Type B pancreatic cell (in vitro differentiated cells): Measurements from ENCODE around the gene GSS. TPM values are rescaled to one million over a fixed set of nuclear protein-coding genes. Genes with fewer than 3 reads are reported as not detected.

Source experiments
- DNase-seq: peaks from one replicate; pipeline ENCODE4 v3.0.0; 2021; ENCODE audit warnings: mixed read lengths; ENCODE audit not compliant: unreplicated experiment; ENCODE audit errors: extremely low spot score
- H3K27ac Mint-ChIP-seq: 2 replicates; pipeline ENCODE4 v1.8.0; 2021; ENCODE audit warnings: mild to moderate bottlenecking, mixed read lengths
- H3K27me3 Mint-ChIP-seq: 2 replicates; pipeline ENCODE4 v1.8.0; 2021; ENCODE audit warnings: mixed read lengths
- H3K36me3 Mint-ChIP-seq: 2 replicates; pipeline ENCODE4 v1.8.0; 2021; ENCODE audit warnings: mixed read lengths
- H3K4me1 Mint-ChIP-seq: one replicate; pipeline ENCODE4 v1.8.0; 2021; ENCODE audit warnings: mixed read lengths; ENCODE audit not compliant: unreplicated experiment
- H3K4me3 Mint-ChIP-seq: 2 replicates; pipeline ENCODE4 v1.8.0; 2021; ENCODE audit warnings: mild to moderate bottlenecking, mixed read lengths
- H3K9me3 Mint-ChIP-seq: 2 replicates; pipeline ENCODE4 v1.8.0; 2021; ENCODE audit warnings: mixed read lengths
- total RNA-seq: library from RNA; stranded (reverse); gene quantifications from 2 replicates; pipeline ENCODE4 v1.2.1, GENCODE V29; 2021; ENCODE audit warnings: low replicate concordance
- TF ChIP-seq, protein P1 (sequence below): fragments of 200-600 bp; sonication (generic); conservative IDR thresholded peaks from 2 replicates; pipeline ENCODE4 v1.5.0; 2021; ENCODE audit warnings: antibody characterized with exemption, mild to moderate bottlenecking

Gene GSS
- total RNA-seq, 1 donor from 2014 or later, result 66.4 TPM

DNA sequence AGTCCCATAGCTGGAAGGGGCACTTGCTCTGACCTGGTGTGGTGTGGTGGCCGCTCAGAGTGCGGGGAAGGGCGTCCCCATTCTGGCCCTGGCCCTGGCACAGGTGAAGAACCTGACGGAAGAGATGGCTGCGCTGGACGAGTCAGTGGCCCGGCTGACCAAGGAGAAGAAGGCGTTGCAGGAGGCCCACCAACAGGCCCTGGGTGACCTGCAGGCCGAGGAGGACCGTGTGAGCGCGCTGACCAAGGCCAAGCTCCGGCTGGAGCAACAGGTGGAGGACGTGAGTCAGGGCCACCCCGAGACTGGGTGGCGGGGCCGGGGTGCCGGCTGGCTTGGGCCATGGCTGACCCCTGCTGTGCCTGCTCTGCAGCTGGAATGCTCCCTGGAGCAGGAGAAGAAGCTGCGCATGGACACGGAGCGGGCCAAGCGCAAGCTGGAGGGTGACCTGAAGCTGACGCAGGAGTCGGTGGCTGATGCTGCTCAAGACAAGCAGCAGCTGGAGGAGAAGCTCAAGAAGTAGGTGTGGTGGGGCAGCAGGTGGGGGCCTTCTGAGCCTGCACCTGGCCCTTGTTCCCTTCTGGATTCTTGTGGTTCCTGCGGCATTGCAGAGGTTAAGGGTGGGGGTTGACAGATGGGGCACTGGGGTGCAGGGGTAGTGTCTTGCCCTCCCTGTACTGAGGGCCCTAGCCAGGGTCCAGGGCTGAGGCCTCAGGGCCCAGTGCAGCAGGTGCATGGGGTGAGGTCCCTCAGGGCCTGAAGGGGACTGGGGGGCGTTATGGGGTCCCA, 40.8 kb upstream of the GSS start:
- H3K27me3 Mint-ChIP-seq, result no peaks in the 10 kb centered on the region
- peak overlapping the region; percentile 56 for H3K27ac Mint-ChIP-seq
- peaks cover 28% of the 10 kb centered on the region for H3K36me3 Mint-ChIP-seq
- no peaks in the 10 kb centered on the region for H3K9me3 Mint-ChIP-seq
- DNase-seq, result no peak
- no peak overlapping the region for H3K4me3 Mint-ChIP-seq
- TF ChIP-seq, protein P1, sequence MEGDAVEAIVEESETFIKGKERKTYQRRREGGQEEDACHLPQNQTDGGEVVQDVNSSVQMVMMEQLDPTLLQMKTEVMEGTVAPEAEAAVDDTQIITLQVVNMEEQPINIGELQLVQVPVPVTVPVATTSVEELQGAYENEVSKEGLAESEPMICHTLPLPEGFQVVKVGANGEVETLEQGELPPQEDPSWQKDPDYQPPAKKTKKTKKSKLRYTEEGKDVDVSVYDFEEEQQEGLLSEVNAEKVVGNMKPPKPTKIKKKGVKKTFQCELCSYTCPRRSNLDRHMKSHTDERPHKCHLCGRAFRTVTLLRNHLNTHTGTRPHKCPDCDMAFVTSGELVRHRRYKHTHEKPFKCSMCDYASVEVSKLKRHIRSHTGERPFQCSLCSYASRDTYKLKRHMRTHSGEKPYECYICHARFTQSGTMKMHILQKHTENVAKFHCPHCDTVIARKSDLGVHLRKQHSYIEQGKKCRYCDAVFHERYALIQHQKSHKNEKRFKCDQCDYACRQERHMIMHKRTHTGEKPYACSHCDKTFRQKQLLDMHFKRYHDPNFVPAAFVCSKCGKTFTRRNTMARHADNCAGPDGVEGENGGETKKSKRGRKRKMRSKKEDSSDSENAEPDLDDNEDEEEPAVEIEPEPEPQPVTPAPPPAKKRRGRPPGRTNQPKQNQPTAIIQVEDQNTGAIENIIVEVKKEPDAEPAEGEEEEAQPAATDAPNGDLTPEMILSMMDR, result no peak
- no peaks in the 10 kb centered on the region for H3K4me1 Mint-ChIP-seq

DNA sequence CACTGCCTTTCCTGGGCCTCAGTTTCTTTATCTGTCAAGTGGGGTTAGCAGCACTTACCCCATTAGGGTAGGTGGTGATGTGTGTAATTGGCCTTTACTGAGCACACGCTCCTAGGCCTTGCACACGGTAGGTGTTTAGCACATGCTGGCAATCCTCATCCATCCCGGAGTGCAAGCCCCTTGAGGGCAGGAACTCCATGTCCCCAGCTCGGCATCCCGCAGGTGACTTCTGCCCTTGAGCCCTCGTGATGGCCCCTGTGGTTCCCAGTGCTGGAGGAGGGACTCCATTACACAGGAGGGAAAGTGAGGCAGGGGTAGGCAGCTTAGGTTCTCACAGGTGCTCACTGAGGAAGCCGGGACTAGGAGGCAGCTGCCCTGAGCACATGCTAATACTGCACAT, 40.1 kb upstream of the GSS start:
- Mint-ChIP-seq H3K9me3 (no peaks in the 10 kb centered on the region), H3K27ac (no peak overlapping the region), H3K4me3 (no peak overlapping the region), H3K36me3 (peaks cover 25% of the 10 kb centered on the region), H3K27me3 (no peaks in the 10 kb centered on the region), H3K4me1 (peaks cover 4% of the 10 kb centered on the region)
- TF ChIP-seq, protein P1, result no peak
- DNase-seq, result no peak

DNA sequence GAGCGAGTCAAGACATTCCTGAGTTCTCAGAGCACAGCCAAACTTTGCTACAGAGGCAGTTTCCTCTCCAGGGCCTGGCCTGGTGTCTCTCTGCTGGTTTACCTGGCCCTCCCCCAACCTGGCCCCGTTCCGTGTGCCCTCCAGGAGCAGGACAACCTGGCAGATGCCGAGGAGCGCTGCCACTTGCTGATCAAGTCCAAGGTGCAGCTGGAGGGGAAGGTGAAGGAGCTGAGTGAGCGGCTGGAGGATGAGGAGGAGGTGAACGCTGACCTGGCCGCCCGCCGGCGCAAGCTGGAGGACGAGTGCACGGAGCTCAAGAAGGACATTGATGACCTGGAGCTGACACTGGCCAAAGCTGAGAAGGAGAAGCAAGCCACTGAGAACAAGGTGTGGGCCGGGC, 39.6 kb upstream of the GSS start:
- no peak overlapping the region for H3K4me3 Mint-ChIP-seq
- H3K27me3 Mint-ChIP-seq, result no peaks in the 10 kb centered on the region
- TF ChIP-seq, protein P1, result no peak
- peaks cover 25% of the 10 kb centered on the region for H3K36me3 Mint-ChIP-seq
- no peak for DNase-seq
- no peaks in the 10 kb centered on the region for H3K9me3 Mint-ChIP-seq
- peaks cover 6% of the 10 kb centered on the region for H3K4me1 Mint-ChIP-seq
- H3K27ac Mint-ChIP-seq, result no peak overlapping the region

DNA sequence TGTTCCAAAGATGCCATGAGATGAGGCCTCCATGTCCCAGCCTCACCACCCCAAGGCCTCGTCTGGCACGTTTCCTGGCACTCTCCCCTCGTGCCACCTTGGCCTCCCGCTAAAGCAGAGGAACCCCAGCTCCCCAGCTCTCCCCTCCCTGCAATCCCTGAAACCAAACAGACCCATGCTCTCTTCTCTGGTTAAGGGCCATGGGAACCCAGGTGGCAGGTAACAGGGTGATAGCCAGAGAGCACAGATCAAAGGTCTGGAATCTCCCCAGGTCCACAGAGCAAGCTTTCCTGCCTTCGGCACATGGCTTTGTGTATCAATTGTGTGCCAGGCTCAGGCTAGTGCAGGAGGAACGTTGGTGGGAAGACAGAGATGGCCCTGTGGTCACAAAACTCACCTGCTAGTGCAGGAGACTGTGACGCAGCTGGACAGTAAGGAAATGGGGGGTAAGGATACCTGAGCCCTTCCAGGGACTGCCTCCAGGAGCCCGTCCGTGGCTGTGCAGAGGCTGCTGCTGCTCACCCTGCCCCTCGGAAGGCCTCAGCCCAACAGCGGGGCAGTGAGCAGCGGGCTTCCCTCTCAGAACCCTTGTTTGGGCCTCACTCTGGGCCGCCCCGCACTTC, 39.0 kb upstream of the GSS start:
- no peaks in the 10 kb centered on the region for H3K9me3 Mint-ChIP-seq
- peaks cover 6% of the 10 kb centered on the region for H3K4me1 Mint-ChIP-seq
- no peak overlapping the region for H3K27ac Mint-ChIP-seq
- no peak for DNase-seq
- H3K36me3 Mint-ChIP-seq, result peaks cover 25% of the 10 kb centered on the region
- no peak overlapping the region for H3K4me3 Mint-ChIP-seq
- no peaks in the 10 kb centered on the region for H3K27me3 Mint-ChIP-seq
- TF ChIP-seq, protein P1, result no peak

- peaks cover 22% of the 10 kb centered on the region for H3K36me3 Mint-ChIP-seq
- H3K27ac Mint-ChIP-seq, result no peak overlapping the region
- H3K4me1 Mint-ChIP-seq, result peaks cover 6% of the 10 kb centered on the region
- DNase-seq, result no peak
- no peaks in the 10 kb centered on the region for H3K9me3 Mint-ChIP-seq
- TF ChIP-seq, protein P1, result no peak
- no peak overlapping the region for H3K4me3 Mint-ChIP-seq
- H3K27me3 Mint-ChIP-seq, result no peaks in the 10 kb centered on the region
Measured at GRCh38 chr20:34993941-34994508, 38.4 kb upstream of the GSS start.
